GM19395 (cell line): ENCODE measurements around the gene HADH.
"Not testable (repeated sequence)": the region's sequence is repeated elsewhere in the genome, so short reads cannot be mapped to it uniquely, and the experiment has no call there.

Experiments
- ATAC-seq: cut with Tn5 transposase; IDR thresholded peaks from one replicate; pipeline ENCODE4 v1.9.1; 2021; ENCODE audit warnings: mild to moderate bottlenecking, moderate library complexity; ENCODE audit not compliant: unreplicated experiment

HADH gene

GRCh38 chr4:107989537-107990386 is at the start of gene HADH:
HADH (plus strand) TSS chr4:107989889; CDS start chr4:107989933, 44 bp downstream.
- peak; percentile 89 for ATAC-seq

- no peak for ATAC-seq
Observed at GRCh38 chr4:107945809-107946208, 43.9 kb upstream of the HADH start.

GRCh38 chr4:107950746-107951540 is 38.7 kb upstream of the HADH start:
- ATAC-seq, result no peak

GRCh38 chr4:107951551-107951950 is 38.1 kb upstream of the HADH start:
- ATAC-seq, result no peak

- ATAC-seq, result no peak
Observed at GRCh38 chr4:107956011-107956410, 33.7 kb upstream of the HADH start.

- ATAC-seq, result no peak
Observed at GRCh38 chr4:107966903-107967302, 22.8 kb upstream of the HADH start.

GRCh38 chr4:107967519-107967918 is 22.2 kb upstream of the HADH start:
- not testable (repeated sequence) for ATAC-seq

GRCh38 chr4:107967921-107968320 is 21.8 kb upstream of the HADH start:
- not testable (repeated sequence) for ATAC-seq

GRCh38 chr4:107970063-107970798 is 19.5 kb upstream of the HADH start:
- ATAC-seq, result no peak

- ATAC-seq, result no peak
Observed at GRCh38 chr4:107972605-107973004, 17.1 kb upstream of the HADH start.

- ATAC-seq, result no peak
Observed at GRCh38 chr4:107974523-107974922, 15.2 kb upstream of the HADH start.

- no peak for ATAC-seq
Observed at GRCh38 chr4:107977482-107977881, 12.2 kb upstream of the HADH start.

GRCh38 chr4:107977966-107978705 is 11.6 kb upstream of the HADH start:
- ATAC-seq, result no peak

GRCh38 chr4:107978716-107979451 is 10.8 kb upstream of the HADH start:
- ATAC-seq, result no peak

- ATAC-seq, result no peak
Observed at GRCh38 chr4:107987916-107988762, 1.6 kb upstream of the HADH start.

GRCh38 chr4:107988763-107989035 is 990 bp upstream of the HADH start:
- no peak for ATAC-seq

GRCh38 chr4:107989162-107989536 is 540 bp upstream of the HADH start:
- ATAC-seq, result peak; percentile 30

- no peak for ATAC-seq
Observed at GRCh38 chr4:107991945-107992630, 2.4 kb downstream of the HADH start.

- peak; percentile 44 for ATAC-seq
Observed at GRCh38 chr4:107993969-107994368, 4.3 kb downstream of the HADH start.
